ENCODE results near the gene TTLL8. TPM values are rescaled to one million over a fixed set of nuclear protein-coding genes. Genes with fewer than 3 reads are reported as not detected.

TTLL8 gene
- total and polyA plus RNA-seq, 2 donors (not counting 1 experiment from before 2014, with no cell fraction given): not detected

- H4K20me1 ChIP-seq (ENCODE audit: control insufficient read depth, extremely low read depth, insufficient read depth, low read length): no peaks in the 10 kb centered on the region
- H3K79me2 ChIP-seq (ENCODE audit: control insufficient read depth, insufficient read depth, low read length): no peaks in the 10 kb centered on the region
- no peak for TF ChIP-seq EZH2 (IDR thresholded peaks at IDR 0.05; ENCODE audit: low read length, missing control alignments)
- peak; percentile 72 to 74 for TF ChIP-seq CTCF (conservative IDR thresholded peaks at IDR 0.05 in 1 of 2, IDR thresholded peaks at IDR 0.05 in 1 of 2; ENCODE audit: low read depth in 1 of 2, low read length in 2 of 2)
- no peaks in the 10 kb centered on the region for H3K27me3 ChIP-seq (ENCODE audit: control insufficient read depth, insufficient read depth, low read length)
- no peaks in the 10 kb centered on the region for H3K4me1 ChIP-seq (ENCODE audit: control insufficient read depth, extremely low read depth, insufficient read depth, low read length)
- H3K36me3 ChIP-seq (ENCODE audit: control insufficient read depth, insufficient read depth, low read length): no peaks in the 10 kb centered on the region
- DNase-seq (ENCODE audit: low read depth in 2 of 2): peak; percentile 56 to 59
- no peak overlapping the region for H3K4me3 ChIP-seq (replicated peaks in 1 of 4; ENCODE audit: control extremely low read depth in 1 of 4, insufficient read depth in 1 of 4, low read depth in 3 of 4, low read length in 4 of 4)
- peak overlapping the region; percentile 5 for H3K4me2 ChIP-seq (ENCODE audit: extremely low read depth, insufficient read depth, low read length)
- no peaks in the 10 kb centered on the region for H3K9me3 ChIP-seq (ENCODE audit: control insufficient read depth, insufficient read depth, low read depth, low read length)
- H2AFZ ChIP-seq (ENCODE audit: low read length): no peak overlapping the region
- no peak overlapping the region for H3K27ac ChIP-seq (ENCODE audit: insufficient read depth, low read length)
- H3K9ac ChIP-seq (ENCODE audit: insufficient read depth, low read length): no peak overlapping the region
Observed at GRCh38 chr22:50030297-50031188, 27.6 kb downstream of the TTLL8 start.

- Histone ChIP-seq H3K4me1 (ENCODE audit: control insufficient read depth, extremely low read depth, insufficient read depth, low read length) (no peaks in the 10 kb centered on the region), H3K9me3 (ENCODE audit: control insufficient read depth, insufficient read depth, low read depth, low read length) (no peaks in the 10 kb centered on the region), H2AFZ (ENCODE audit: low read length) (no peak overlapping the region), H3K79me2 (ENCODE audit: control insufficient read depth, insufficient read depth, low read length) (no peaks in the 10 kb centered on the region), H3K27ac (ENCODE audit: insufficient read depth, low read length) (no peak overlapping the region), H3K4me3 (replicated peaks in 1 of 4; ENCODE audit: control extremely low read depth in 1 of 4, insufficient read depth in 1 of 4, low read depth in 3 of 4, low read length in 4 of 4) (no peak overlapping the region), H3K9ac (ENCODE audit: insufficient read depth, low read length) (no peak overlapping the region), H3K27me3 (ENCODE audit: control insufficient read depth, insufficient read depth, low read length) (no peaks in the 10 kb centered on the region), H4K20me1 (ENCODE audit: control insufficient read depth, extremely low read depth, insufficient read depth, low read length) (no peaks in the 10 kb centered on the region), H3K36me3 (ENCODE audit: control insufficient read depth, insufficient read depth, low read length) (no peaks in the 10 kb centered on the region), H3K4me2 (ENCODE audit: extremely low read depth, insufficient read depth, low read length) (no peak overlapping the region)
- peak; percentile 4 to 9 for DNase-seq (ENCODE audit: low read depth in 2 of 2)
- TF ChIP-seq CTCF (conservative IDR thresholded peaks at IDR 0.05 in 1 of 2, IDR thresholded peaks at IDR 0.05 in 1 of 2; ENCODE audit: low read depth in 1 of 2, low read length in 2 of 2): no peak
- TF ChIP-seq EZH2 (IDR thresholded peaks at IDR 0.05; ENCODE audit: low read length, missing control alignments): no peak
Observed at GRCh38 chr22:50027639-50028537, 30.2 kb downstream of the TTLL8 start.

DNA sequence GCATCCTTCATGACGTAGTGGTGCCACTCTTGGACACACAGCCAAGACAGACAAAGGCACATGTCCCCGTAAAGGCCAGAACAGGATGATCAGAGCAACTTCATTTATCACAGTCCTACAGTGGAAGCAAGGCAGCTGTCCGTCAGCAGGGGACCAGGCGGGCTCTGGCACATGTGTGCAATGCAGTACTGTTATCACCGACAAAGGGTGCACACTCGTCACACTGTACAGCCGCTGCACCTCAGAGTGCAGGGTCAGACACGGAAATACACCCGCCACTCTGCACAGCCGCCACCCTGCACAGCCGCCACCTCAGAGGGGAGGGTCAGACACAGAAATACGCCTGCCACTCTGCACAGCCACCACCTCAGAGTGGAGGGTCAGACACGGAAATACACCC lies 32.1 kb downstream of the TTLL8 start:
- no peak overlapping the region for H3K4me2 ChIP-seq (ENCODE audit: extremely low read depth, insufficient read depth, low read length)
- H4K20me1 ChIP-seq (ENCODE audit: control insufficient read depth, extremely low read depth, insufficient read depth, low read length): no peaks in the 10 kb centered on the region
- no peaks in the 10 kb centered on the region for H3K79me2 ChIP-seq (ENCODE audit: control insufficient read depth, insufficient read depth, low read length)
- no peak overlapping the region for H3K27ac ChIP-seq (ENCODE audit: insufficient read depth, low read length)
- TF ChIP-seq CTCF (conservative IDR thresholded peaks at IDR 0.05 in 1 of 2, IDR thresholded peaks at IDR 0.05 in 1 of 2; ENCODE audit: low read depth in 1 of 2, low read length in 2 of 2) (no peak), EZH2 (IDR thresholded peaks at IDR 0.05; ENCODE audit: low read length, missing control alignments) (no peak)
- H3K4me1 ChIP-seq (ENCODE audit: control insufficient read depth, extremely low read depth, insufficient read depth, low read length): no peaks in the 10 kb centered on the region
- DNase-seq (ENCODE audit: low read depth in 2 of 2): no peak
- H3K9me3 ChIP-seq (ENCODE audit: control insufficient read depth, insufficient read depth, low read depth, low read length): no peaks in the 10 kb centered on the region
- no peak overlapping the region for H2AFZ ChIP-seq (ENCODE audit: low read length)
- no peaks in the 10 kb centered on the region for H3K27me3 ChIP-seq (ENCODE audit: control insufficient read depth, insufficient read depth, low read length)
- no peaks in the 10 kb centered on the region for H3K36me3 ChIP-seq (ENCODE audit: control insufficient read depth, insufficient read depth, low read length)
- no peak overlapping the region for H3K4me3 ChIP-seq (replicated peaks in 1 of 4; ENCODE audit: control extremely low read depth in 1 of 4, insufficient read depth in 1 of 4, low read depth in 3 of 4, low read length in 4 of 4)
- no peak overlapping the region for H3K9ac ChIP-seq (ENCODE audit: insufficient read depth, low read length)

Data from fibroblast of lung (primary cell).